GM18502 (cell line): ENCODE measurements around the gene CYTH1.

Source experiments
- ATAC-seq: cut with Tn5 transposase; IDR thresholded peaks from one replicate; pipeline ENCODE4 v1.9.1; 2021; ENCODE audit warnings: mild to moderate bottlenecking; ENCODE audit not compliant: unreplicated experiment, poor library complexity

Gene CYTH1, protein sequence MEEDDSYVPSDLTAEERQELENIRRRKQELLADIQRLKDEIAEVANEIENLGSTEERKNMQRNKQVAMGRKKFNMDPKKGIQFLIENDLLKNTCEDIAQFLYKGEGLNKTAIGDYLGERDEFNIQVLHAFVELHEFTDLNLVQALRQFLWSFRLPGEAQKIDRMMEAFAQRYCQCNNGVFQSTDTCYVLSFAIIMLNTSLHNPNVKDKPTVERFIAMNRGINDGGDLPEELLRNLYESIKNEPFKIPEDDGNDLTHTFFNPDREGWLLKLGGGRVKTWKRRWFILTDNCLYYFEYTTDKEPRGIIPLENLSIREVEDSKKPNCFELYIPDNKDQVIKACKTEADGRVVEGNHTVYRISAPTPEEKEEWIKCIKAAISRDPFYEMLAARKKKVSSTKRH

GRCh38 chr17:78781893-78782304 lies at the start of gene CYTH1:
TSS of gene CYTH1 (minus strand) at chr17:78782273. CDS start at chr17:78782223, 50 bp downstream.
- peak; percentile 24 for ATAC-seq

- ATAC-seq, result no peak
Observed at GRCh38 chr17:78829477-78829876, 47.4 kb upstream of the CYTH1 start.

GRCh38 chr17:78828470-78829185 lies 46.6 kb upstream of the CYTH1 start:
- ATAC-seq, result no peak

DNA sequence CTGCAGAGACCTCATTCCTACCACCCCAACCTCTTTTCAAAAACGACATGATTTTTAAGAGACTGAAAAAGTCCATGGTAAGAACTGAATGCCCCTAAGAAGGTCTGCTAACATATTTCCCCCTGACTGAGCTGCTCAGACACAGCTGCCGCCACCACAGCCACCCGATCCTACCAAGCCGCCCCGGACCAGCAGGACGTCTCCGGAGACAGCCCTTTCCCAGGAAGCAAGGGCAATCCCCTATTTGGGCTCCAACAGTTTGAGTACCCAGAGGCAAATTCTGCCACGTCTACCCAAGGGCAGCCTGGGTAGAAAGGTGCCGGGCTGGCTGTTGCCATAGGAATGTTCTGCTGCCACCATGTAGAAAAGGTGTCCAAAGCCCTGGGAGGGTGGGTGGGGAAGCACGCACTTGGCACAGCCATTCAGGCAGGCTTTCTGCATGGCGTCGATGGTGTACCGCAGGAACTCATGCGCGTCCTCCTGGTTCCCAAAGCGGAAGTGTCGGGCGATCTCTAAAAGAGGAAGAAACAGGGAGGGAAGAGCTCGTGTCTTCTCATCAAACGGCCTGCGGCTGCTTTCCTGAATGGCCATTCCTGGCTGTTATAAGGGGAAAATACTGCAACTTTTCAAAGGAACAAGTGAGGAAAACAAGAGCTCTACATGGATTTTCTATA lies 44.9 kb upstream of the CYTH1 start:
- no peak for ATAC-seq

- ATAC-seq, result no peak
Observed at GRCh38 chr17:78826421-78826820, 44.3 kb upstream of the CYTH1 start.

GRCh38 chr17:78825696-78826095 lies 43.6 kb upstream of the CYTH1 start:
- ATAC-seq, result no peak

DNA sequence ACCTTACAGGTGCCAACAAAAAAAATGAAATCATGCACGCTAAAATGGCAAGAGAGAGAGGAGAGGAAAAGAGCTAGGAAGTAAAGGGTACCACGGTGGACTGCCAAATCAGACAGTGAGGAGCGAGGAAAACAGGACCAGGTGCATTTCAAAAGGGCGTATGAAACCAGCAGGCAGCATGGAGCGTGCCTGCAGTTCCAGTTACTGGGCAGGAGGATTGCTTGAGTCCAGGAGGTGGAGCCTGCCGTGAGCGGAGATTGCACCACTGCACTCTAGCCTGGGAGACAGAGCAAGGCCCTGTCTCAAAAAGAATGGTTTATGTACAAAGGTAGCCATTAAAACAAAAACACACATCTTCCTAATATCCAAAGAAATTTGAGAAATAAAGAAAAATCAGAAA lies 42.2 kb upstream of the CYTH1 start:
- ATAC-seq, result no peak

- ATAC-seq, result no peak
Observed at GRCh38 chr17:78823282-78824046, 41.4 kb upstream of the CYTH1 start.

DNA sequence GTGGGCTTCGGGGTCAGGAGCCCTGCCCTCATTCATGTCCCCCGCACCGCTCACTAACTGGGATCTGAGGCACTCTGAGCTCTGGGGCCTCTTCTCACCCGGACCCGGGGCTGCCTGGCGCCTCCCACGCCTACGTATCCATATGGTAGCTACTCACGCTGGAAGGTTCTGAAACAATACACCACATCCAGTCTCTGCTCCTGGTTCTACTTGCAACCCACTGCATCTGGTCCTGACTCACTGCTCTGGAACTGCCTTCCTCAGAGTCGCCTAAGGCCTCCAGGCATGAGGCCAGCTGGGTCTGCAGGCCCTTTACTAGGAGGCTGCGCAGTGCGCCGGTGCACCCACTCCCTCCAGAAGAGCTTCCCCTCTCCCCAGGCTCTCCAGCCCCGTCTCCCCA lies 40.5 kb upstream of the CYTH1 start:
- no peak for ATAC-seq

DNA sequence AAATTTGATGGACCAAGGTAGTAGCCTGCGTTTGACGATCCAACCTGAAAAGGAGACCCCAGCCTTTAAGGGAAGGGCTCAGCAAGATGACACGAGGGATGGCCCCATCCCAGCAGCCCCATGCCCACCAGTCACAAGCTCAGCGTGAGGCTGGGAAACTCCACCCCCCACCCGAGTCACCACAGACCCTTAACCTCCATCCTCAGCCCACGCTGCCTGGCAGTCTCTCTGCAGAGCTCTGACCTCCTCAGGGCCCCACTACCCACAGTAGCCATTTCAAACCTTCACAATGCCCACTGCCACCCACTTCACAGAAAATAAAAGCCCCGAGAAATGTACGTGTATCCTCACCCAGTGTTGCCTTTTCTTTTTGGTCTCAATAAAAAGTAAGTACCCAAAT lies 39.9 kb upstream of the CYTH1 start:
- ATAC-seq, result no peak

DNA sequence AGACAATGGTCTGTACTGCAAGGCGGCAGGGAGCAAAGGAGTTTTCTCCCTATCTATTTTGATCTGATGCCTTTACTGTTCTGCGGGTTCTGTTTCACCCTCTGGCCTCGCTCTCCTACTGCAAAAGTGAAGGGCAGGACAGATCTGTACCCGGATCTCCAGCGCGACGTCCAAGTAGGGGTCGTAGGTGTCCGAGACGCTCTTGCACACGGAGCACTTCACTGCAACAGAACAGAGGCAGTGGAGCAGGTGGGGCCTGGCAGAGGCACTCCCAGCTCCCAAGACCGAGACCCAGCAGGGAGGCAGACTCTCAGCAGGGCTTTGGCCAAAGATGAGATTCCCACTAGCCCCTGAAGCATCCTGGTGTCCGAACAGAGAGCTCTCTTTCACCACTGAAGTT lies 38.8 kb upstream of the CYTH1 start:
- no peak for ATAC-seq

DNA sequence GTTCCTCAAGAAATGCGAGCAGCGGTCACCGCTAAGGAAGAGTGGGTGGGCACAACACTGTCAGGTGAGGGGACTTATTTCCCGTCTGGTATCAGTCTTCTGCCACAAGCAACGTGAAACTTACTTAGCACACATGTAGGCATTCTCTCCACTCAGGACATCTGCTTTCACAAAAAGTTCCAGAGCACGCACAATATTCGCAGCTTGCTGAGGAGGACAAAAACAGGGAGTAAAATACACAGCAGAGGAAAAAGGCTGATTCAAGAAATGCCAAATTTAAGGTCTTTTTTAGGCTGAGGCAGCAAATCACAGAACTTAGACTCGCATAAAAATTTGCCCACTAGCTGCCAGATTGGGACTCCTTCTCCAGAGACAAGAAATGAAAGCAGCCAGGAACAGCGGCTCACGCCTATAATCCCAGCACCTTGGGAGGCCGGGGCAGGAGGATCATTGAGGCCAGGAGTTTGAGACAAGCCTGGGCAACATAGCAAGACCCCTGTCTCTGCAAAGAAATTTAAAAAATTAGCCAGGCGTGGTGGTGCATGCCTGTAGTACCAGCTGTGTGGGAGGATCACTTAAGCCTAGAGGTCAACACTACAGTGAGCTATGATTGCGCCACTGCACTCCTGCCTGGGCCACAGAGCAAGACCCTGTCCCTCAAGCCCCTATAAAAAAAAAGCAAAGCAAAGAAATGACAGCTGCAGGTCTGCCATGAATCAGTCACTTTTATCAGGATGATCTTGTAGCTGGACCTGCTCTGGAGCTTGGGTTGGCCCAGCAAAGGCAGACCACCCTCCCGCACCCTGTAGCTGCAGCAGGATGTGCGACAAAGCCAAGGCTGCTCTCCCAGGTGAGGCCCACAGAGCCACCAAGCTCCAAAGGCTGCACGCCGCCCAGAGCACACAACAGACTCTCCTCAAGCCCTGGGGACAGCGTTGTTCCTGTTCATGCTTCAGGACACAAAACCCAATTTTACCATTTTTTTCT lies 38.0 kb upstream of the CYTH1 start:
- no peak for ATAC-seq

GRCh38 chr17:78819402-78819801 lies 37.3 kb upstream of the CYTH1 start:
- no peak for ATAC-seq

DNA sequence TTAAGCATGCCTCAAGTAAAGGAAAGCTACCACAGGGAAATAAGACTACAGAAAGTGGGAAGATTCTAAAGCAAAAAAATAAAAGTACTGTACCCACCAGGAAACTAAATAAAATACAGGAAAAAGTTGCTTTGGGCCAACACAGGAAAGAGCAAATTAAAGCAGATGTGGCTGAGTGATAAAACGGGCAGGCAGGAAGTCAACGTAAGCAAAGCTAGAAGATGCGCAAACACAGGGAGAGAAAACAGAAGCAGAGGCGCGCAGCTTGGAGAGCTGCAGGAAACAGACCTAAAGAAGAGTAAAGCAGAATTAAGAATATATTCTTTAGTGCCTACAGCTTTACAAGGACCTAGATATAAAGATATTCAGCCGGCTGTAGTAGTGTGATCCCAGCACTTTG lies 36.9 kb upstream of the CYTH1 start:
- ATAC-seq, result no peak

DNA sequence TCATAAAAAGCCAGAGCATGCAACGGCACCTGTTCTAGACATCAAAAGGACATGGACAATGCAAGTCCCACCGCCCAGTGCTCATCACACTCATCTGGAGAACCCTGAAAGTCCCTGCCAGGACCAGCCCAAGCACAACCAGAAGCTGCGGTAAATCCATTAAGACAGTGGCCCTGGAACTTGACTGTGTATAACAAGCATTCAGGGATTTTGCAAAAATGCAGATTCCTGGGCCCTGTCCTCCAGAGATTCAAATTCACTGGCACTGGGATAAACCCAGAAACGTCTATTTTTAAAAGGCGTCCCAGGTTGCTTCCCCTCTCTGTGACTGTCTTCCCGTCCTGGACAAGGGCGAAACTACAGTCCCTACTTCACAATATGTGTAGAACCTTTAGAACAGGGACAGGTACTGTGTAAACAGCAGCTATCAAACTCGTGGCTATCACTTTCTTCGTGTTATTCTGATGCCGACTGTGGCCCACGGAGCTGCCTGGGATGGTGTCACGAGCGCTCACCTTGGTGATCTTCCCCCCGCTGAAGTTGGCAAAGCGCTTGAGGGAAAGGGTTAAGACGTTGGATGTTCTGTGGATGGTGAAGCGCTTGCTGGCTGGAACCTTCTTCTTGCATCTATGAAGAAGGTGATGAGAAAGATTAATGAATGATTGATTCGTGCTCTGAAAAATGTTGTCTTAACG lies 36.2 kb upstream of the CYTH1 start:
- no peak for ATAC-seq

- no peak for ATAC-seq
Observed at GRCh38 chr17:78817123-78817522, 35.0 kb upstream of the CYTH1 start.

- ATAC-seq, result no peak
Observed at GRCh38 chr17:78815696-78816095, 33.6 kb upstream of the CYTH1 start.

- ATAC-seq, result no peak
Observed at GRCh38 chr17:78812855-78813254, 30.8 kb upstream of the CYTH1 start.

DNA sequence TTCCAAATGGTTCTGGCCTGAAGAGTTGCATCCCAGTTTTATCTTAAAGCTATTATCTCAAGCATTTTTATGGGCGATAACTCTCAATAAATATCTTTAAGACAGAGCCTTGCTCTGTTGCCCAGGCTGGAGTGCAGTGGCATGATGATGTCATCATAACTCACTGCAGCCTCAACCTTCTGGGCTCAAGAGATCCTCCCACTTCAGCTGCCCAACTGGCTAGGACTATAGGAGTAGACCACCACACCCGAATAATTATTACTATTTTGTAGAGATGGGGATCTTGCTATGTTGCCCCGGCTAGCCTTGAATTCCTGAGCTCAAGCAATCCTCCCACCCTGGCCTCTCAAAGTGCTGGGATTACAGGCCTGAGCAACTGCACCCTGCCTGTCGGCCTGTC lies 26.1 kb upstream of the CYTH1 start:
- no peak for ATAC-seq
